Type B pancreatic cell (in vitro differentiated cells): ENCODE data around the gene CEP41. TPM values are rescaled to one million over a fixed set of nuclear protein-coding genes. Genes with fewer than 3 reads are reported as not detected.

Experiments
- DNase-seq: peaks from one replicate; pipeline ENCODE4 v3.0.0; 2021; ENCODE audit warnings: mixed read lengths; ENCODE audit not compliant: unreplicated experiment; ENCODE audit errors: extremely low spot score
- H3K27ac Mint-ChIP-seq: 2 replicates; pipeline ENCODE4 v1.8.0; 2021; ENCODE audit warnings: mild to moderate bottlenecking, mixed read lengths
- H3K27me3 Mint-ChIP-seq: 2 replicates; pipeline ENCODE4 v1.8.0; 2021; ENCODE audit warnings: mixed read lengths
- H3K36me3 Mint-ChIP-seq: 2 replicates; pipeline ENCODE4 v1.8.0; 2021; ENCODE audit warnings: mixed read lengths
- H3K4me1 Mint-ChIP-seq: one replicate; pipeline ENCODE4 v1.8.0; 2021; ENCODE audit warnings: mixed read lengths; ENCODE audit not compliant: unreplicated experiment
- H3K4me3 Mint-ChIP-seq: 2 replicates; pipeline ENCODE4 v1.8.0; 2021; ENCODE audit warnings: mild to moderate bottlenecking, mixed read lengths
- H3K9me3 Mint-ChIP-seq: 2 replicates; pipeline ENCODE4 v1.8.0; 2021; ENCODE audit warnings: mixed read lengths
- total RNA-seq: library from RNA; stranded (reverse); gene quantifications from 2 replicates; pipeline ENCODE4 v1.2.1, GENCODE V29; 2021; ENCODE audit warnings: low replicate concordance
- TF ChIP-seq, protein P1 (sequence below): fragments of 200-600 bp; sonication (generic); conservative IDR thresholded peaks from 2 replicates; pipeline ENCODE4 v1.5.0; 2021; ENCODE audit warnings: antibody characterized with exemption, mild to moderate bottlenecking

Gene CEP41
- total RNA-seq, 1 donor from 2014 or later, result 33.0 TPM

- DNase-seq, result no peak
- Mint-ChIP-seq H3K27ac (peak overlapping the region; percentile 63), H3K9me3 (no peaks in the 10 kb centered on the region), H3K4me3 (no peak overlapping the region), H3K36me3 (no peaks in the 10 kb centered on the region), H3K27me3 (no peaks in the 10 kb centered on the region), H3K4me1 (peaks cover 54% of the 10 kb centered on the region)
- TF ChIP-seq, protein P1, sequence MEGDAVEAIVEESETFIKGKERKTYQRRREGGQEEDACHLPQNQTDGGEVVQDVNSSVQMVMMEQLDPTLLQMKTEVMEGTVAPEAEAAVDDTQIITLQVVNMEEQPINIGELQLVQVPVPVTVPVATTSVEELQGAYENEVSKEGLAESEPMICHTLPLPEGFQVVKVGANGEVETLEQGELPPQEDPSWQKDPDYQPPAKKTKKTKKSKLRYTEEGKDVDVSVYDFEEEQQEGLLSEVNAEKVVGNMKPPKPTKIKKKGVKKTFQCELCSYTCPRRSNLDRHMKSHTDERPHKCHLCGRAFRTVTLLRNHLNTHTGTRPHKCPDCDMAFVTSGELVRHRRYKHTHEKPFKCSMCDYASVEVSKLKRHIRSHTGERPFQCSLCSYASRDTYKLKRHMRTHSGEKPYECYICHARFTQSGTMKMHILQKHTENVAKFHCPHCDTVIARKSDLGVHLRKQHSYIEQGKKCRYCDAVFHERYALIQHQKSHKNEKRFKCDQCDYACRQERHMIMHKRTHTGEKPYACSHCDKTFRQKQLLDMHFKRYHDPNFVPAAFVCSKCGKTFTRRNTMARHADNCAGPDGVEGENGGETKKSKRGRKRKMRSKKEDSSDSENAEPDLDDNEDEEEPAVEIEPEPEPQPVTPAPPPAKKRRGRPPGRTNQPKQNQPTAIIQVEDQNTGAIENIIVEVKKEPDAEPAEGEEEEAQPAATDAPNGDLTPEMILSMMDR, result no peak
Observed at GRCh38 chr7:130366564-130366963, 74.3 kb downstream of the CEP41 start.

- H3K4me3 Mint-ChIP-seq, result peak overlapping the region; percentile 44
- H3K27me3 Mint-ChIP-seq, result no peaks in the 10 kb centered on the region
- peaks cover 54% of the 10 kb centered on the region for H3K4me1 Mint-ChIP-seq
- H3K9me3 Mint-ChIP-seq, result no peaks in the 10 kb centered on the region
- DNase-seq, result no peak
- TF ChIP-seq, protein P1, result no peak
- H3K27ac Mint-ChIP-seq, result peak overlapping the region; percentile 86
- no peaks in the 10 kb centered on the region for H3K36me3 Mint-ChIP-seq
Observed at GRCh38 chr7:130365511-130366441, 75.0 kb downstream of the CEP41 start.

DNA sequence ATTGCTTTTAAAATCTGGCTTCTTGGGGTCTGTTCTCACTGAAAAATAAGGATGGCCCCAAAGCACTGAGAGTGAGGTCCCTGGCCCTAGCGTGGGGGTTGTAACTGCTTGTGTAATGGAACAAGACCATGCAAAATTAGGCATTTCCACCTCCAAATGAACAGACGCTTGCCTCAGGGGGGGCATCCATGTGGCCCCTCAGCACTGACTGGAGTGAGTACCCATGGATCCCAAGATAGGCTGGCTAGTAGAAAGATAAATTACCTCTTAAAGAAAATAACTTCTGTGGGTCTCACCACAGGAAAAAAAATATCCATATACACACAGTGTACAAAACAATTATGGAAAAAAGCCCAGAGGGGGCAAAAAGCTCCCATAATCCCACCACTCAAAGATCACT, 75.7 kb downstream of the CEP41 start:
- peak overlapping the region; percentile 44 for H3K4me3 Mint-ChIP-seq
- peaks cover 4% of the 10 kb centered on the region for H3K36me3 Mint-ChIP-seq
- no peaks in the 10 kb centered on the region for H3K27me3 Mint-ChIP-seq
- H3K4me1 Mint-ChIP-seq, result peaks cover 50% of the 10 kb centered on the region
- peak overlapping the region; percentile 86 for H3K27ac Mint-ChIP-seq
- H3K9me3 Mint-ChIP-seq, result no peaks in the 10 kb centered on the region
- DNase-seq, result no peak
- TF ChIP-seq, protein P1, result no peak

DNA sequence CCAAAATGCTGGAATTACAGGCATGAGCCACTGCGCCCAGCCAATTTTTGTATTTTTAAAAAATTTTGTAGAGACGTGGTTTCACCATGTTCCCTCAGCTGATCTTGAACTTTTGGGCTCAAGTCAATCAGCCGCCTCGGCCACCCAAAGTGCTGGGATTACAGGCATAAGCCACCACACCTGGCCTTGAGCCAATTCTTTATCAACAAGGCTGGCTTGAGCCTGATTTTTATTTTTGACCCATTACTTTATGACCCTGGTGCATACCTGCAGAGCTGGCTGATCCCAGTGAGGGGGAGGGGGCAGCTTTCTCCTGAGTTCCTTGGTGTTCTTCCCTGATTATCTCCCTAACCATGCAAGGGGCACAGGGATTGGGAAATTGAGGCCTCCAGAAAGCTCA, 76.4 kb downstream of the CEP41 start:
- Mint-ChIP-seq H3K36me3 (peaks cover 8% of the 10 kb centered on the region), H3K4me1 (peaks cover 43% of the 10 kb centered on the region), H3K27me3 (no peaks in the 10 kb centered on the region), H3K4me3 (no peak overlapping the region), H3K9me3 (no peaks in the 10 kb centered on the region), H3K27ac (no peak overlapping the region)
- TF ChIP-seq, protein P1, result no peak
- no peak for DNase-seq

- H3K36me3 Mint-ChIP-seq, result peaks cover 10% of the 10 kb centered on the region
- H3K4me3 Mint-ChIP-seq, result no peak overlapping the region
- TF ChIP-seq, protein P1, result no peak
- peaks cover 31% of the 10 kb centered on the region for H3K4me1 Mint-ChIP-seq
- no peak for DNase-seq
- peaks cover 4% of the 10 kb centered on the region for H3K9me3 Mint-ChIP-seq
- no peaks in the 10 kb centered on the region for H3K27me3 Mint-ChIP-seq
- peak overlapping the region; percentile 85 for H3K27ac Mint-ChIP-seq
Observed at GRCh38 chr7:130363026-130363847, 77.6 kb downstream of the CEP41 start.
